HG03060 (cell line): ENCODE results near the gene NEMP1.
"Not testable (repeated sequence)": the region's sequence is repeated elsewhere in the genome, so short reads cannot be mapped to it uniquely, and the experiment has no call there.

Source experiments
- ATAC-seq: cut with Tn5 transposase; IDR thresholded peaks from one replicate; pipeline ENCODE4 v1.9.1; 2021; ENCODE audit warnings: low read depth, moderate number of reproducible peaks; ENCODE audit not compliant: unreplicated experiment

NEMP1 gene

DNA sequence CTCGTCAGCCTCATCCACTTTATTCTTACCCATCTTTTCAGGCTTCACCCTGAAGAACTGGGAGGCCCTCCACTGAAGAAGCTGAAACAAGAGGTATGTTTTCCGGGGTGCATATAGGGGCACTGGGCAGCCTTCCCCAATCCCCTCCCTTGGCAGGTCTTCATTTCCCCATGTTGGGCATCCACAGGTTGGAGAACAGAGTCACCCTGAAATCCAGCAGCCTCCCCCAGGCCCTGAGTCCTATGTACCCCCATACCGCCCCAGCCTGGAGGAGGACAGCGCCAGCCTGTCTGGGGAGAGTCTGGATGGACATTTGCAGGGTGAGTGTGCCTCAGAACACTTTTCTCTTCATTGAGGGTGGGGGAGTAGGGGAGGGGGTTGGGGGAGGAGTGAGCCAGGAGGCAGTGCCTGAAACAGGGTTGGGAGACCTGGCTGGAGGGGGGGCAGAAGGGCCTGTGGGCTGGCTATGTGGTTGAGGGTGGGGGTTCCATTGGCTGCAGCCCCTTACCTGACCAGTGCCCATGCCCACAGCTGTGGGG lies 14.4 kb upstream of the NEMP1 start:
- ATAC-seq = no peak

DNA sequence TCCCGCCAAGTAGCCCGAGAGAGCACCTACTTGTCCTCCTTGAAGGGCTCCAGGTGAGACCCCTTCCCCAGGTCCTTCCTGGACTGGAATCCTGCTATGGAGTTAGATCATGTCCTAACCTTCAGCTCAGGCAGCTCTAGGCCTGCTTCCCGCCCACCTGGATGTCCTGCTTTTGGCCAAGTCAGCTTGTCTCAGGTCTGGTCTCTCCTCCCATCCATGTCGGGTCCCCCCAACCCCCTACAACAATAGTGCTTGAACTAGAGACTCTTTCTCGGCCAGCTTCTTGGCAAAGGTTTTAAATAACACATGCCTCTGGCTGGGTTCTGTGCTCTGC lies 13.9 kb upstream of the NEMP1 start:
- no peak for ATAC-seq

DNA sequence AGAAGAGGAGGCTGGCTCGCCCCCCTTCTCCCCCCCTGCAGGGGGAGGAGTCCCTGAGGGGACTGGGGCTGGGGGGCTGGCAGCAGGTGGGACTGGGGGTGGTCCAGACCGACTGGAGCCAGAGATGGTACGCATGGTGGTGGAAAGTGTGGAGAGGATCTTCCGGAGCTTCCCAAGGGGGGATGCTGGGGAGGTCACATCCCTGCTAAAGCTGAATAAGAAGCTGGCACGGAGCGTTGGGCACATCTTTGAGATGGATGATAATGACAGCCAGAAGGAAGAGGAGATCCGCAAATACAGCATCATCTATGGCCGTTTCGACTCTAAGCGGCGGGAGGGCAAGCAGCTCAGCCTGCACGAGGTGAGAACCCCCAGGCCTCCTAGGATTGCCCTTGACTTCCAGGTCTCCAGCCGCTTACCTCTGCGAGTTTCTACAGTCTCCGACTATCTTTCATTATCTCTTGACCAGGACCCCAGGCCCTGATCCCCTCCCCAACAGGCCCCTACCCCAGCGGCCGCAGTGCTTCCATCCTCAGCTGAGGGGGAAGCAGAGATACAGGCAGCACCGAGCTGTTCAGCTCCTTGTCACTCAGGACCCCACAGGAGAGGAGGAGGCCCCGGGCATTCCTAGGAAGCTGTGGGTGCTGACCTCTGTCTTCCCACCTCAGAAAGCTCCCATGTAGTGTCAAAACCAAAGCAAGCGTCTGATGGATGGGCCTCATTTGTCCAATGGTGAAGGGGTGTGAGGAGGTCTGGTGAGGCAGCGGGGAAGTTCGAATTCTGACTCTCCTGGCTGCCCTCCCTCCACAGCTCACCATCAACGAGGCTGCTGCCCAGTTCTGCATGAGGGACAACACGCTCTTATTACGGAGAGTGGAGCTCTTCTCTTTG lies 13.3 kb upstream of the NEMP1 start:
- no peak for ATAC-seq

DNA sequence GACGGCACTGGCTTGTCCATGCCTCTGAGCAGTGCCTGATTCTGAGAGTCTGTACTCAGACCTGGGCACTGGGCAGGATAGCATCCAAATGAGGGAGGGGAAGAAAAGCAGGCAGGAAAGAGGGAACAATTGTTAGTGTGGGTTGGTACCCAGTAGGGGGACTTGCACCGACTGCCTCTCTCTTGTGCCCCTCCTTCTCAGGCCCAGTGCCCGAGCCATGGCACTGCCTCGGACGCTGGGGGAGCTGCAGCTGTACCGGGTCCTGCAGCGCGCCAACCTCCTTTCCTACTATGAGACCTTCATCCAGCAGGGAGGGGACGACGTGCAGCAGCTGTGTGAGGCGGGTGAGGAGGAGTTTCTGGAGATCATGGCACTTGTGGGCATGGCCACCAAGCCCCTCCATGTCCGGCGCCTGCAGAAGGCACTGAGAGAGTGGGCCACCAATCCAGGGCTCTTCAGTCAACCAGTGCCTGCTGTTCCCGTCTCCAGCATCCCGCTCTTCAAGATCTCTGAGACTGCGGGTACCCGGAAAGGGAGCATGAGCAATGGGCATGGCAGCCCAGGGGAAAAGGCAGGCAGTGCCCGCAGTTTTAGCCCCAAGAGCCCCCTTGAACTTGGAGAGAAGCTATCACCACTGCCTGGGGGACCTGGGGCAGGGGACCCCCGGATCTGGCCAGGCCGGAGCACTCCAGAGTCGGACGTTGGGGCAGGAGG lies 12.5 kb upstream of the NEMP1 start:
- no peak for ATAC-seq

DNA sequence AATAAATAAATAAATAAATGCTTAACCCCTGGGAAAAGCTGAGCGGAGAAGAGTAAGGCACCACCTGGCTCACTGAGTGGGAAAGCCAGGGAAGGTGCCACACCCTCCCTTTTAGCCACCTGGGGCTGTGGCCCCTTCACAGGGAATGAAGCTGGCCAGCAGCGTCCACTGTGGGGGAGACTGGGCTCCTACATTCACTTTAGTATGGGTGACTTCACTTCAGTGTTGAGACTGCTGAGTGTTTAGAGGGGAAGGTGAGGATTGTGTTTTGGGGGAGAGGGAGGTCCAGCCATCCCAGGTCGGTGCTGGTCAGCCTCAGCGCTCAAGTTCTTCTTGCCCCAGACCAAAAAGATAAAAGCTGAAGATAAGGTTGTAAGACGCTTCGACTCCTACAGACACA lies 11.9 kb upstream of the NEMP1 start:
- ATAC-seq = no peak

DNA sequence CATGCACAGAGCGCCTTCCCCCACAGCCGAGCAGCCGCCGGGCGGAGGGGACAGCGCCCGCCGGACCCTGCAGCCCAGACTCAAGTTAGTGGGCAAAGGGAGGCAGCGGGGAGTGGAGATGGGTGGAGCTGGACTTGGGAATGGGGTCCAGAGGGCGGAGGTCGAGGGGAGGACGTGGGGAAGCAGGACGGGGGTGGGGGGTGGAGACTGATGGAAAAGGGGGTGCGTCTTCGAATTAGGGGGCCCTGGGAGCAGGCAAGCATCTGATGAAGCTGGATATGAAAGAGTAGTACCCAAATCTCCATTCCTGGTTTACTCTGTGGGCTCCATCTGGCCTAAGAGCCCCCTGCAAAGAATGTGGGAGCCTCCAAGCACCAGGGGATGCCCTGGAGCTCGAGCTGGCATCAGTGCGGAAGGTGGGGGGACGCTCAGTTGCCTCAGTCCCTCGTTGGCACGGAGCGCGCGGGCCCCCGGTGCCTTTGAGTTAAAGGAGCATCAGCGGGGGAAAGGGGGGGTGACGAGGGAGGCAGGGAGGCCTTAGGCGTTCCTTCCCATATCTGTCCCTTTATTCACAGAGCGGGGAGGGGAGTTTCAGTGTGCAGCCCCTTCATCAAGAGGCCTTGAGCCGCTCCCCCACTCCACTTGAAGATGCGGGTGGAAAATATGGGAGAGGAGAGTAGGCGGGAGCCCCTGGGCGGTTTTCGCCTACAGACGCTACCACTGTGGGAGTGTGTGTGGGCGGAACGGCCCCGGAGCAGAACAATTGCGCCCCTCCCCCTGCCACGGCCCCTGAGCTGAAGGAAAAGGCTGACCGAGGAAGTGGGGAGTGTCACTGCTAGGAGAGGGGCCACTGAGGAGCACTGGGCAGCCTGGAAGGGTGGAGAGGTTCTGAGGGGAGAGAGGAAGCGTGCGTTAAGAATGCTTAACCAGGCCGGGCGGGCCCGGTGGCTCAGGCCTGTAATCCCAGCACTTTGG lies 11.0 kb upstream of the NEMP1 start:
- ATAC-seq = no peak

DNA sequence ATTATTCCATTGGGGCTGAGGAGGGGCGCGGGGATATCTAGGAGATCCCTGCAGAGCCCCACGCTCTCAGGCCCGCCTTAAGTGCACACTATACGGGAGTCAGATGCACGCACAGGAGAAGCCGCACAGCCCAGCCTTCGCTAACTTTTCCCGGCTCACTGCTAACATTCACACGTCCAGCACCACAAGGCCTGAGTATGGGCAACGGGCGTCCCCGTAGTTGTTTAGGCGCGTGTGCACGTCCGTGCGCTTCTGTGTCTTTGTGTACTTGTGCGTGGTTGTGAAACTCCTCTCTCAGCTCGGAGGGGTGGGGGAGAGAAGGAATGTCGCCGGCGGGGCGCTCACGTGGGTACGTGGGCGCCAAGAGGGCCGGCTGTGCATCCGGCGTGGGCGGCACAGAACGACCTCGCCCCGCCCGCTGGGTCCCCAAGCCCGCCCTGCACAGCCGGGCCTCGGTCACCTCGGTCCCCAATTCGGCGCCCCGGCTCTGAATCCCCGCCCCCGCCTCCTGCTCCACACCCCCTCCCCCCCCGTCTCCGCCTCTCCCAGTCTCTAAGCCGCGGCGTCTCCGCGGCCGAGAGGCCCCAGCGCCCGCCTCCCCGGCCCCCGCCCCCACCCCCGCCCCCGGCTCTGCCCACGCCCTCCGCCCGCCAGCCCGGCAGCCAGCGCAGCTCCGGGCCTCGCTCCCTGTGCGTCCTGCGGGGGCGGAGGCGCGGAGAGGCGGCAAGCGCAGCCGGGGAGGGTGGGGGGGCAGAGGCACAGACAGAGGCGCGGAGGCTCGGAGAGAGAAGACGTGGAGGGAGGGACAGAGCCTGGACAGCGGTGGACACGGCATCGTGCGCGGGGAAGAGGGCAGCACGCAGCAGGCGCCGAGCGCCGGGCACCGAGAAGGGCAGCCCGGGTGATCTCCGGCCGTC lies 10.0 kb upstream of the NEMP1 start, which contains the start of gene NAB2:
Gene NAB2 (plus strand): TSS at position 761 of the 917 bp plus-strand sequence. CDS start 158 bp downstream, outside the sequence.
- ATAC-seq = no peak

DNA sequence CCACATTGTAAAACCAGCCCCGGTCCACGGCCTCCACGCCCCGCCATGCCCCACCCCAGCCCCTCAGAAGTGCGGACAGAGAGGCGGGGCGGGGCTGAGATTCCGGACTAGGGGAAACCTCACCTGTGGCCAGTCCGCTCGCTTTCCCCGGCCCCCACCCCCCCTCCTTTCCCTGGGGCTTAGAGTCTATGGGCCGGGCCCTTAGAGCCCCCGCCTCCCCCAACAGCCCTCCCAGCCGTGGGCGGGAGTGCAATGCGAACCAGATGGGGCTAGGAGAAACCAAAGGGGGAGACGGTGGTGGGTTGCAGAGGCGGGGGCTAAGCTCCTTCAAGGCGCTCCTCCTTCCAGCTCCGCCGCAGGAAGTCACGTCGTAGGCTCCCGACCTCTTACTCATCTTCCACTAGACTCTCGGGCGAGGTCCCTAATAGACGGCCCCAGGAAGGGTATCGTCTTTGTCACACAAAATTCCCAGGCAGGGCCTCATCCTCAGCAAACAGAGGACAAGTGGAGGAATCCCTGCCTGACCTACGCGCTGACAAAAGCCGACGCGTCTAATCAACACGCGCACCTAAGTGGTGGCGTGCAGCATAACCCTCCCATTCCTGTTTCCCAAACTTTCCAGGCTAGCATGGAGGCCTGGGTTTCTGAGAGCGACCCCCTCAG lies 9.2 kb upstream of the NEMP1 start:
- ATAC-seq = no peak

DNA sequence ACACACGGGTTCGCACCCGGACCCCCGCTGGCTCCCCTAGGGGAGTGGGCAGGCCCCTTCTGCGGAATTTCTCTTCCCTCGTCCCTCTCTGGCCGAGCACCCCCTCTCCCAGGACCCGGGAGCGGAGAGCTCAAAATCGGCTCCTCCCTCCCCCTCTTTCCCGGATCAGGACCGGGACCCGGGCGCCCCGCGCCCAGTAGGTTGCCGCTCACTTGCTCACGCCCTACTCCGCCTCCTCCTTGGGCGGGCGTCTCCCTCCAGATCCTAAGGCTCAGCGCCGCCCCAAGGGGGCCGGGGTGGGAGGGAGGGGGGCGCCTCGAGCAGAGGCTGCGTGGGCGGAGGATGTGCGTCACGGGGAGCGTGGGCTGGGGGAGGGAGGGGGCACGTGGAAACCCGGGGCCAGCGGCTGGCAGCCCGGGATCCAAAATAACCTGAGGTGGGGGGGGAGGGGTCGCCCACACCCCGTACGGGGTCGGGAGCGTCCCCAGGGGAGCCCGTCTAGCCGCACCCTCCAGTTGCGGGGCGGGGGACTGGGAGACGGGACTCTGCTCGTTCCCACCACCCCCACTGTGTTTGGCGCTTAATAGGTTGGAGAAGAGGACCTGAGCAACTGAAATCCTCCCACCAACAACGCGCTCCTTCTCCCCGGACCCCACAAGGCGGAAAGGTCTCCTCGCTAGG lies 8.6 kb upstream of the NEMP1 start:
- ATAC-seq = no peak

DNA sequence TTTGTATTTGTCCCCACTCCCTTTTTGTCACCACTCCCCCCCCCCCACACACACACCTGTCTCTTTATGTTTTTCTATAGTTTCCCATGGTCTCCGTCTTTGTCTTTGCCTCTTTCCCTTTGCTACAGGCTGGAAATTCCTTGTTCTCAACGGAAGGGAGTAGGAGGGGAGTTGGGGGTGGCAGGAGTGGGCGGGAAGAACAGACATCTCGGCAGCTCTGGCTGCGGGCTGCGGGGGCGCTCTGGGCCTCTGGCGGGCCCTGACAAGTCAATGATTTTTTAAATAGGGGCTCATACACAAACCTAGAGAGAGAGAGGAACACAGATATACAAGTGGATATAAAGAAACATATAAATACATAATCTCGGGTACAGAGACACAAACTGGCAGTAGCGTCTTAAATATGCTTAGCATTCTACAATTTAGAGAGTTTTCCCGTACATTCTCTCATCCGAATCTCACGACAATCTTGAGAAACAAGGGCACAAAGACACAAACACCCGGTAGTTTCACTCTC lies 8.0 kb upstream of the NEMP1 start:
- no peak for ATAC-seq

DNA sequence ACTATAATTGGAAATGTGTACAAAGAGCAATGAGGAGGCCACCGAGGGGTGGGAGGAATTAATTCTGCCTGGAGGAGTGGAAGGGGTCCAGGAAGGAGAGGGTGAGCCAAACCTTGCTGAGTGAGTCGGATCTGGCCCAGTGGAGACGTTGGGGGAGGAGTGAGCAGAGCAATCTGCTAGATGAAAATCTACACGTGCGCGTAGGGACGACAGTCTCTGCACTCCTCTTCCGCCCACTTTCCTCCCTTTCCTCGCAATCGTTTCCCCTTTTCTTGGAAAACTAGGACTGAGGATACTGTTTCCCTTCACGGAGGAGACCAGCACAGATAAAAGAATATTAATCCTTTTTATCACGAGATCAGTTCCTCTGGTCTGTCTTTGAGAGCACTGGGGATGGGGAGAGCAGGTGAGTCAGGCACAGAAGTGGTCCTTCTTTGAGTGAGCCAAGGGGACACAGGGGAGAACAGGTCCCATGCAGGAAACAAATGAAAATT lies 7.5 kb upstream of the NEMP1 start:
- ATAC-seq = no peak

DNA sequence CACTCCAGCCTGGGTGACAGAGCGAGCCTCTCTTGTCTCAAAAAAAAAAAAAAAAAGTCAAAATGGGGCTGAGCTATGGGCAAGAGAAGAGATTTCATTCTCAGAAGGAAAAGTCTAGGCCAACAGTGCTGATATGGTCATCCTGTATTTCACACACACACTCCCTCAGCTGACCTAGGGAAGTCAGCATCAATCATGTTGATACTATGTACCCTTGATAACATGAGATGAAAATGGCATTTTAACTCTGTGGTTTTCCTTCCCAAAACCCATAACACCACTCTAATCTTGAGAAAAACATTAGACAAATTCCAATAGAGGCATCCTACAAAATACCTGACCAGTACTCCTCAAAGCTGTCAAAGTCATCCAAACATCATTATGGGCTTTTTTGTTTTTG lies 2.3 kb upstream of the NEMP1 start:
- ATAC-seq = no peak

DNA sequence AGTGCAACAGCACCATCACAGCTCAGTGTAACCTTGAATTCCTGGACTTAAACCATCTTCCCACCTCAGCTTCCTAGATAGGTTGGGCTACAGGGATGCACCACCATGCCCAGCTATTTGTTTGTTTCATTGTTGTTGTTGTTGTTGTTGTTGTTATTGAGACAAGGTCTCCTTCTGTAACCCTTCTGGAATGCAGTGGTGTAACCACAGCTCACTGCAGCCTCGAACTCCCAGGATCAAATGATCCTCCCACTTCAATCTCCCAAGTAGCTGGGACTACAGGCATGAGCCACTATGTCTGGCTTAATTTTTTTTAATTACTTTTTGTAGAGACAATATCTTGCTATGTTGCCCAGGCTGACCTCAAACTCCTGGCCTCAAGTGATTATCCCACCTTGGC lies 1.2 kb upstream of the NEMP1 start:
- ATAC-seq = no peak

DNA sequence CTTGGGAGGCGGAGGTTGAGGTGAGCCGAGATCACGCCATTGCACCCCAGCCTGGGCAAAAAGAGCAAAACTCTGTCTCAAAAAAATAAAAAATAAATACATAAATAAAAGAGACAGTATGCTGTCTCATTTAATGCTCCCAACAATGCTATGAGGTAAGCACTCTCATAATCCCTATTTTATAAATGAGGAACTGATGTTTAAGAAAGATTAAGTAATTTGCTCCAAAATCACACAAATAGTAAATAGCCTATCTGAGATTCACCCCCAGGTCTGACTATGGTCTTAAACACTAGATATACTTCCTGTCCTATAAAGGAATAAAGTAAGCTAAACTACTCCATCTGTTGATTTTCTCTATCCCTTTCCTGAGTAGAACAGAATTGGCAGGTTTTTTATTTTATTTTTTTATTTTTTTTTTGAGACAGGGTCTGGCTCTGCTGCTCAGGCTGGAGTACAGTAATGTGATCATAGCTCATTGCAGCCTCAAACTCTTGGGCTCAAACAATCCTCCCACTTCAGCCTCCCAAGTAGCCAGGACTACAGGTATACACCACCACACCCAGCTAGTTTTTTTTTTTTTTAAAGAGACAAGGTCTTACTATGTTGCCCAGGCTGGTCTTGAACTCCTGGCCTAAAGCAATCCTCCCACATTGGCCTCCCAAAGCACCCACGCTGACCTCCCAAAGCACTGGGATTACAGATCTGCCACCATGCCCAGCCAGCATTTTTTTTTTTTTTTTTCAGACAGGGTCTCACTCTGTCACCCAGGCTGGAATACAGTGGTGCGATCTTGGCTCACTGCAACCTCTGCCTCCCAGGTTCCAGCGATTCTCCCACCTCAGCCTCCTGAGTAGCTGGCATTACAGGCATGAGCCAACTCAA lies 4.8 kb downstream of the NEMP1 start:
- ATAC-seq = not testable (repeated sequence)

DNA sequence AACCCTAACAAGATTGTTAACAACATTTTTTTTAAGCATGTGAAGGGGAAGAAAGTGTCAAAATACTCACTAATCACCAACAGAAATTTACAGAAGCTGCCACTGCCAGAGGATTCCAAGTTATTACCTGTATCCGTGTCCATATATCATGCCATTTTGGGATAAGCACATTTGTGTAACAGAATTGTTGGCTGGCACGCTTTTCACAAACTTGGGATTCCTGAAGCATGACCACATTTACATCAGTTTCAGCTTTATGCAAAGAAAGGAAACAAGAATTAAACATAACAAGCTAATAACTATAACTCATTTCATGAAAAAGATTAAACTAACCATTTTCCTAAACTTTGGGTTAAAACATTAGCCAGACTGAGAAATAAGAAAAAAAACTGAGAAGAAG lies 5.9 kb downstream of the NEMP1 start:
- ATAC-seq = no peak

DNA sequence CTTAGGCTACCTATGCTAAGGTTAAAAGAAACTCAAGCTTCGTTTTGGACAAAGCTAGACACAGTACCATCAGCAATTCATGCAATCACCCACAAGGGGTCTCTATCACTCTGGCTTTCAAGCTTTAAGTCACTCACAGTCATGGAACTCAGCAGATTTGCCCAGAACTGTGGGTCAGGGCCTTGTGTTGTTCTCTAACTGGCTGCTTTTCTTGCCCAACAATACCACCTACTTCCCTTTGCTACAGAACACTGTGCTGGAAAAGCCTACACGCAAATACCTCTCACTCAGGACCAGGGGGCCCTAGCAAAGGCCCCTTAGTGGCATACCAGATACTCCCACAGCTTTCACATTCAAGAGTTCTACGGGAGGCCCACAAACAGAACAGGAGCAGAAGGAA lies 9.1 kb downstream of the NEMP1 start:
- peak; percentile 64 for ATAC-seq

DNA sequence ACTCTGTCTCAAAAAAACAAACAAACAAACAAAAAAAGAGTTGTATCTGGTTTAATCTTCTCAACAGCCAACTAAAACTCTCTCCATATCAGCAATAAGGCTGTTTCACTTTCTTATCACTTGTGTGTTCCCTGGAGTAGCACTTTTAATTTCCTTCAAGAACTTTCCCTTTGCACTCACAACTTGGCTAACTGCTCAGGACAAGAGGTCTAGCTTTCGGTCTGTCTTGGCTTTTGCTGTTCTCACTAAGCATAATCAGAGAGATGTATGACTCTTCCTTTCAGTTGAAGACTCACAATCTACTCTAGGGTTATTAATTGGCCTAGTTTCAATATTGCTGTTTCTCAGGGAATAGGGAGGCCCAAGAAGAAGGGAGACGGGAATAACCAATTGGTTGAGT lies 12.3 kb downstream of the NEMP1 start:
- no peak for ATAC-seq
